Glutamatergic neuron (in vitro differentiated cells): ENCODE results near the gene CLRN1. TPM values are rescaled to one million over a fixed set of nuclear protein-coding genes. Genes with fewer than 3 reads are reported as not detected.

ENCODE experiments used
- DNase-seq: peaks from one replicate; pipeline ENCODE4 v3.0.0; 2022
- H3K27ac Mint-ChIP-seq: one replicate; pipeline ENCODE4 v1.8.0; 2020; ENCODE audit warnings: mild to moderate bottlenecking, mixed read lengths, inconsistent platforms; ENCODE audit not compliant: unreplicated experiment
- H3K27me3 Mint-ChIP-seq: one replicate; pipeline ENCODE4 v1.8.0; 2020; ENCODE audit warnings: mild to moderate bottlenecking, moderate library complexity, mixed read lengths, inconsistent platforms; ENCODE audit not compliant: unreplicated experiment
- H3K36me3 Mint-ChIP-seq: one replicate; pipeline ENCODE4 v1.8.0; 2020; ENCODE audit warnings: mild to moderate bottlenecking, mixed read lengths, inconsistent platforms; ENCODE audit not compliant: unreplicated experiment
- H3K4me1 Mint-ChIP-seq: one replicate; pipeline ENCODE4 v1.8.0; 2020; ENCODE audit warnings: mild to moderate bottlenecking, low read depth, mixed read lengths, inconsistent platforms; ENCODE audit not compliant: unreplicated experiment
- H3K4me3 Mint-ChIP-seq: one replicate; pipeline ENCODE4 v1.8.0; 2020; ENCODE audit warnings: mild to moderate bottlenecking, mixed read lengths, inconsistent platforms; ENCODE audit not compliant: unreplicated experiment
- H3K9me3 Mint-ChIP-seq: one replicate; pipeline ENCODE4 v1.8.0; 2020; ENCODE audit warnings: mild to moderate bottlenecking, moderate library complexity, mixed read lengths, inconsistent platforms; ENCODE audit not compliant: unreplicated experiment
- total RNA-seq: library from RNA; stranded (reverse); fragmentation: NEBNext Ultra II Directional; extraction: Animal tissue kit (Norgen Biotek cat#: 25700); gene quantifications from one replicate; pipeline ENCODE4 v1.2.1, GENCODE V29; 2021; ENCODE audit not compliant: unreplicated experiment
- TF ChIP-seq, protein P1 (sequence below): fragments of 200-600 bp; sonication (generic); IDR thresholded peaks from one replicate; pipeline ENCODE4 v1.5.0; 2021; ENCODE audit not compliant: partially characterized antibody, unreplicated experiment

The CLRN1 gene
- total RNA-seq, 1 donor from 2014 or later: not detected

DNA sequence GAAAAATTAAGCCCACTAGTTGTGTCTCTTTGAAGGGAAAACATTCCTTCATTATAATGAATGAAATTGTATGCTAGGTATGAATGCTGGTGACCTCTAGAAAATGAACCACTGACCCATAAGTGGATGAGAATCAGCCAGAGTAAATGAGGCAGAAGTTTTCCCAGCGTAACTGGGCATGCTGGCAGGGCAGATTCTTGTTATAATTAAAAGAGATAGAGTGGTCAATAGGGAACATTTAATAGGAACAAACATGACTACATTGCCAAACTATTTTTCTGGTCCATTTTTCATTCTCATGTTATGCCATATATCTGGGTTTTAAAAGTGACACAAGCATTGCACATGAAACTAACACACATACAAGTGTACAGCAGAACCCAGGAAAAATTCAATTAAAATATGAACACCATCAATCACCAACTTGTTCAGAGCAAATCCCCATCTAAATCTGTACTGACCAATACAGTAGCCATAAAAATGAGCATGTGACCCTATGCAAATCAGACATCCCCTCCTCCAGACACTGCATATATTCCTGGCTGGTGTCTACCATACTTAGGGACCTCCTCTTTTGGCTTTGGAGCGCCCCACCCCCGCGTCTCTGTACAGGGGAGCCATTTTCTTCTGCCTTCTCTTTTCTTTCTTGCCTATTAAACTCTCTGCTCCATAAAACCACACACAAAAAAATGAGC, 4.0 kb downstream of the CLRN1 start:
- peaks cover 3% of the 10 kb centered on the region for H3K27me3 Mint-ChIP-seq
- no peak overlapping the region for H3K27ac Mint-ChIP-seq
- TF ChIP-seq, protein P1, sequence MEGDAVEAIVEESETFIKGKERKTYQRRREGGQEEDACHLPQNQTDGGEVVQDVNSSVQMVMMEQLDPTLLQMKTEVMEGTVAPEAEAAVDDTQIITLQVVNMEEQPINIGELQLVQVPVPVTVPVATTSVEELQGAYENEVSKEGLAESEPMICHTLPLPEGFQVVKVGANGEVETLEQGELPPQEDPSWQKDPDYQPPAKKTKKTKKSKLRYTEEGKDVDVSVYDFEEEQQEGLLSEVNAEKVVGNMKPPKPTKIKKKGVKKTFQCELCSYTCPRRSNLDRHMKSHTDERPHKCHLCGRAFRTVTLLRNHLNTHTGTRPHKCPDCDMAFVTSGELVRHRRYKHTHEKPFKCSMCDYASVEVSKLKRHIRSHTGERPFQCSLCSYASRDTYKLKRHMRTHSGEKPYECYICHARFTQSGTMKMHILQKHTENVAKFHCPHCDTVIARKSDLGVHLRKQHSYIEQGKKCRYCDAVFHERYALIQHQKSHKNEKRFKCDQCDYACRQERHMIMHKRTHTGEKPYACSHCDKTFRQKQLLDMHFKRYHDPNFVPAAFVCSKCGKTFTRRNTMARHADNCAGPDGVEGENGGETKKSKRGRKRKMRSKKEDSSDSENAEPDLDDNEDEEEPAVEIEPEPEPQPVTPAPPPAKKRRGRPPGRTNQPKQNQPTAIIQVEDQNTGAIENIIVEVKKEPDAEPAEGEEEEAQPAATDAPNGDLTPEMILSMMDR: no peak
- no peaks in the 10 kb centered on the region for H3K4me1 Mint-ChIP-seq
- H3K4me3 Mint-ChIP-seq: no peak overlapping the region
- DNase-seq: peak; percentile 29
- H3K9me3 Mint-ChIP-seq: peaks cover 2% of the 10 kb centered on the region
- no peaks in the 10 kb centered on the region for H3K36me3 Mint-ChIP-seq

- no peak for DNase-seq
- TF ChIP-seq, protein P1: no peak
- Mint-ChIP-seq H3K36me3 (no peaks in the 10 kb centered on the region), H3K9me3 (peaks cover 2% of the 10 kb centered on the region), H3K27ac (no peak overlapping the region), H3K27me3 (peaks cover 3% of the 10 kb centered on the region), H3K4me1 (no peaks in the 10 kb centered on the region), H3K4me3 (no peak overlapping the region)
These were observed 7.1 kb downstream of the CLRN1 start for GRCh38 chr3:150965436-150965835.

DNA sequence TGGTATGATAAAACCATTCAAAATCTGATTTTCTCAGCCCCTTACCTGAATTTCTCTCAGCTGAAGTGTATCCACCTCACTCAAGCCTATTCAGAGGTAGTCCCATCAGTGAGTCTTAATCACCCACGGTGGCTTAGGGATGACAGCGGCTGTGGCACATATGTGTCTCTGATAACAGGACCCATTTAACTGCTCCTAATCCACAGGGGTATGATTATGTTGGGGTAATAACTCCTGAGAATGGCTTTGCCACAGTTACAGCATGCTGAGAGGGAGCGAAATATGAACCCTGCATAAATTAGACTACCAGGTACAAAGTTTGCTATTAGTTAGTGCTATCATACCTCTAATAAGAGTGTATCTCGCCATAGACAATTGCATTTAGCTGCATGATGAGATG, 10.6 kb downstream of the CLRN1 start:
- Mint-ChIP-seq H3K4me3 (no peak overlapping the region), H3K27ac (no peak overlapping the region)
- DNase-seq: no peak

GRCh38 chr3:150960708-150961684, 11.5 kb downstream of the CLRN1 start:
- TF ChIP-seq, protein P1: no peak
- no peak for DNase-seq
- peaks cover 2% of the 10 kb centered on the region for H3K9me3 Mint-ChIP-seq
- H3K4me3 Mint-ChIP-seq: no peak overlapping the region
- peaks cover 5% of the 10 kb centered on the region for H3K27me3 Mint-ChIP-seq
- H3K36me3 Mint-ChIP-seq: no peaks in the 10 kb centered on the region
- H3K27ac Mint-ChIP-seq: no peak overlapping the region
- H3K4me1 Mint-ChIP-seq: no peaks in the 10 kb centered on the region

More for the DNA sequence above, 10.6 kb downstream of the CLRN1 start:
- TF ChIP-seq, protein P1: no peak
- no peaks in the 10 kb centered on the region for H3K4me1 Mint-ChIP-seq
- peaks cover 2% of the 10 kb centered on the region for H3K9me3 Mint-ChIP-seq
- no peaks in the 10 kb centered on the region for H3K36me3 Mint-ChIP-seq
- peaks cover 5% of the 10 kb centered on the region for H3K27me3 Mint-ChIP-seq
